OCI-M2 (cell line): ENCODE results near the gene ZNF521.

Experiments used
- DNase-seq: peaks from one replicate; lab custom pipeline; 2025; ENCODE audit not compliant: unreplicated experiment; lab: John Stamatoyannopoulos, UW

ZNF521 gene

GRCh38 chr18:25136416-25137196 lies 215.4 kb downstream of the ZNF521 start:
- no peak for DNase-seq

- DNase-seq = no peak
These were observed 217.1 kb downstream of the ZNF521 start for GRCh38 chr18:25134861-25135260.

GRCh38 chr18:25133879-25134278 lies 218.1 kb downstream of the ZNF521 start:
- no peak for DNase-seq

- no peak for DNase-seq
These were observed 219.0 kb downstream of the ZNF521 start for GRCh38 chr18:25132786-25133496.

- DNase-seq = no peak
These were observed 225.2 kb downstream of the ZNF521 start for GRCh38 chr18:25126751-25127150.

- DNase-seq = no peak
These were observed 226.3 kb downstream of the ZNF521 start for GRCh38 chr18:25125680-25126079.

- DNase-seq = no peak
These were observed 228.3 kb downstream of the ZNF521 start for GRCh38 chr18:25123438-25124232.

- no peak for DNase-seq
These were observed 230.5 kb downstream of the ZNF521 start for GRCh38 chr18:25121442-25121841.

GRCh38 chr18:25113566-25113965 lies 238.4 kb downstream of the ZNF521 start:
- DNase-seq = no peak

GRCh38 chr18:25112821-25113434 lies 239.0 kb downstream of the ZNF521 start:
- DNase-seq = no peak

GRCh38 chr18:25111377-25112288 lies 240.3 kb downstream of the ZNF521 start:
- DNase-seq = no peak

GRCh38 chr18:25109484-25109883 lies 242.5 kb downstream of the ZNF521 start:
- DNase-seq = no peak

GRCh38 chr18:25103468-25104155 lies 248.4 kb downstream of the ZNF521 start:
- DNase-seq = no peak

GRCh38 chr18:25102662-25103061 lies 249.3 kb downstream of the ZNF521 start:
- no peak for DNase-seq

- no peak for DNase-seq
These were observed 251.5 kb downstream of the ZNF521 start for GRCh38 chr18:25100418-25100817.

GRCh38 chr18:25099895-25100294 lies 252.1 kb downstream of the ZNF521 start:
- no peak for DNase-seq

GRCh38 chr18:25097569-25098056 lies 254.4 kb downstream of the ZNF521 start:
- no peak for DNase-seq

GRCh38 chr18:25097057-25097456 lies 254.9 kb downstream of the ZNF521 start:
- no peak for DNase-seq

- DNase-seq = no peak
These were observed 258.8 kb downstream of the ZNF521 start for GRCh38 chr18:25093141-25093540.
